ENCODE results near the gene ZNF100. TPM values are rescaled to one million over a fixed set of nuclear protein-coding genes. Genes with fewer than 3 reads are reported as not detected.
"Not testable (repeated sequence)": the region's sequence is repeated elsewhere in the genome, so short reads cannot be mapped to it uniquely, and the experiment has no call there.

The ZNF100 gene
- total RNA-seq, 1 experiment from 2014 or later = 37.2 TPM

DNA sequence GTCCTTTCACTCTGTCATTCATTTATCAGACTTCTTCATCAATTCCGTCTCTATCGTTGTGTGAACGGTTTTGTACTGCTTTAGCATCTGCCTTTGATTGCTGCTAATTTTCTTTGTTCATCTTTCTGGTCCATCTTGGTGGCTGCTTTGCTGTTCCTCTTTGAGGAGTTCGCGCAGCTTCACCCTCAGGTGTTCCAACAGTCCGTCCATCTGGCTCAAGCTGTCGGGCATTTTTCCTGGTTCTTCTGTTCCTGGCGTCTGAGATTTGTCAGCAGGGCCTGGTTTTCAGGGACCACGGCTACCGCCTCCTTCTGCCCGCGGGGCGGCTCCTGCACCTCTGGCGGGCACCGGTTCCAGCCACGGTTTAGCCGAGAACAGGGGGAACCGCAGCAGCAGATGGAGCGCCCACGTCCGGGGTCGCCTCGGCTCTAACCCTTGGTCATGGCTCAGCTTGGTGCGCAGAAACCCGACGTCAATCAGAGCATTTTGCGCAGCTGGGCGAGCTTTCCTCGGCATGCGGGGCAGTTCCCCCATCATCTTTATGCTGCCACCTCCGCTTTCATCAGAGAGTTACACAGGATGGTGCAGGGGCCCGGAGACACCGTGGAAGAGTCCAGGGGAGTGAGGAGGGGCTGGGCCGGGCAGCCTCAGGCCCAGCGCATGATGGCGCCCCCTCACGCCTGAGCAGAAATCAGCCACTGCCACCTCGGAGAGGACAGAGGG, 89.5 kb downstream of the ZNF100 start:
- Histone ChIP-seq H3K9me2 (replicated peaks; ENCODE audit: insufficient read depth, low read length) (no peaks in the 10 kb centered on the region), H3K36me3 (ENCODE audit: insufficient read depth, low read length) (no peaks in the 10 kb centered on the region), H2AFZ (ENCODE audit: low read length) (no peak overlapping the region), H3K4me2 (ENCODE audit: low read depth, low read length, poor library complexity, severe bottlenecking) (no peak overlapping the region), H3K4me1 (ENCODE audit: low read length) (no peaks in the 10 kb centered on the region), H4K20me1 (ENCODE audit: insufficient read depth, low read depth, low read length) (no peaks in the 10 kb centered on the region), H3K9ac (ENCODE audit: low read length) (no peak overlapping the region), H3K4me3 (ENCODE audit: low read length) (no peak overlapping the region), H3K79me2 (ENCODE audit: low read length) (no peaks in the 10 kb centered on the region), H3K27me3 (ENCODE audit: low read length) (no peaks in the 10 kb centered on the region), H3K9me3 (ENCODE audit: low read length) (no peaks in the 10 kb centered on the region), H3K27ac (ENCODE audit: low read length) (no peak overlapping the region)
- DNase-seq = no peak

DNA sequence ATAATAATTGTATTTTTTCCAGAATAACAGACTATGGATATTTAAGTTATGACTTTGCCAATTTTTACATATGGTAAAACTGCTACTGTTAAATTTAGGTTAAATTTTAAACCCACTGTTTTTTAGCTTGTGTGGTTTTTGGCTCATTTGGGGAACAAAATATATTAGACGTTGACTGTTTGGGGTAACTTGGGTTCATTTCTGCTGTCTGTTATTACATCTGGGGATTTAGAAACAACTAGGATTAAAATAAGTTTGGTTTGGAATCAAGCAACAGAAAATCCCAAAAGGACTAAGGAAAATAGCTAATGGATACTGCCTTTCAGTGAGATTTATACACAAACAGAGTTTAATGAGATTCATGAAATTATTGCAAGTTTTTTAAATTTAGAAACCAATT, 92.9 kb downstream of the ZNF100 start:
- DNase-seq = no peak

DNA sequence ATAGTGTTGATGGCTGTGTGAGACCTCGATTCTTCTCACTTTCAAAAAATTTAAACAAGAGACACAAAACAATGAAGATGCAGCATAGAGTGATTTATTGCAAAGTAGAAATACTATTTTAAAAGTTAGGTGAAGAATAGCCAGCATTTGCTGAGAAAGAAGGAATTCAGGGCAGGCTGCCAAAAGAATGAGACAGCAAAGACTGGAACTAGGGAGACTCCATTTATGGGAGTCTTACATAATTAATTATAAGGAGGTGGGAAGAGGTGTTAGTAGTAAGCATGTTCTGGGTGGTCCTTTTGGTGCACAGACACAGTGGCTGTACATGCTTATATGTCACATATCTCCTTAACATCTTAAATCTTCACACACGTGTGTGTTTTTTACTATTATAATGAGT, 93.9 kb downstream of the ZNF100 start:
- H3K9ac ChIP-seq (ENCODE audit: low read length); H3K27ac ChIP-seq (ENCODE audit: low read length); H3K36me3 ChIP-seq (ENCODE audit: insufficient read depth, low read length); DNase-seq; H3K4me2 ChIP-seq (ENCODE audit: low read depth, low read length, poor library complexity, severe bottlenecking); H2AFZ ChIP-seq (ENCODE audit: low read length); H3K9me2 ChIP-seq (replicated peaks; ENCODE audit: insufficient read depth, low read length); H3K9me3 ChIP-seq (ENCODE audit: low read length); H4K20me1 ChIP-seq (ENCODE audit: insufficient read depth, low read depth, low read length); H3K4me1 ChIP-seq (ENCODE audit: low read length); H3K4me3 ChIP-seq (ENCODE audit: low read length); H3K79me2 ChIP-seq (ENCODE audit: low read length); H3K27me3 ChIP-seq (ENCODE audit: low read length): not testable (repeated sequence)

More for the DNA sequence above, 92.9 kb downstream of the ZNF100 start:
- H4K20me1 ChIP-seq (ENCODE audit: insufficient read depth, low read depth, low read length) = no peaks in the 10 kb centered on the region
- no peaks in the 10 kb centered on the region for H3K36me3 ChIP-seq (ENCODE audit: insufficient read depth, low read length)
- H3K9me2 ChIP-seq (replicated peaks; ENCODE audit: insufficient read depth, low read length) = no peaks in the 10 kb centered on the region
- no peaks in the 10 kb centered on the region for H3K27me3 ChIP-seq (ENCODE audit: low read length)
- H3K4me2 ChIP-seq (ENCODE audit: low read depth, low read length, poor library complexity, severe bottlenecking) = no peak overlapping the region
- no peaks in the 10 kb centered on the region for H3K4me1 ChIP-seq (ENCODE audit: low read length)
- no peak overlapping the region for H3K27ac ChIP-seq (ENCODE audit: low read length)
- no peak overlapping the region for H2AFZ ChIP-seq (ENCODE audit: low read length)
- no peak overlapping the region for H3K4me3 ChIP-seq (ENCODE audit: low read length)
- no peaks in the 10 kb centered on the region for H3K9me3 ChIP-seq (ENCODE audit: low read length)
- H3K9ac ChIP-seq (ENCODE audit: low read length) = no peak overlapping the region
- no peaks in the 10 kb centered on the region for H3K79me2 ChIP-seq (ENCODE audit: low read length)

Small RNAs within 50 kb of the gene (small RNA-seq; reads per million reads assigned to genes)
- gene VN1R84P = not detected

Other genes starting within 250 kb of the ZNF100 start
- gene ZNF43, start 68.6 kb upstream of the ZNF100 start, total RNA-seq (2014; rRNA removed; shearing (Covaris generic); ENCODE audit: low replicate concordance) = 10.6 and 35.2 TPM in 2 replicates
- not detected in 2 replicates for gene ZNF208, start 243.4 kb upstream of the ZNF100 start, total RNA-seq (2014; rRNA removed; shearing (Covaris generic); ENCODE audit: low replicate concordance)